Endothelial cell of umbilical vein (primary cell): Measurements from ENCODE around the gene PPP5C. TPM values are rescaled to one million over a fixed set of nuclear protein-coding genes. Genes with fewer than 3 reads are reported as not detected.

Source experiments
- BruUV-seq: library from RNA; stranded (reverse); fragments of 400-500 nt; replicated peaks from 2 replicates; lab custom pipeline; 2021; lab: Mats Ljungman, UMichigan
- CTCF ChIA-PET: fragments of 300-600, 350-600 bp; sonication (Branson Sonifier 250); formaldehyde crosslinking; loops from one replicate; lab custom pipeline; 2021; ENCODE audit warnings: antibody characterized with exemption, inconsistent platforms; lab: Charles Lee
- POLR2A ChIA-PET: fragments of 300-600, 350-600 bp; sonication (Branson Sonifier 250); formaldehyde crosslinking; loops from one replicate; lab custom pipeline; 2021; ENCODE audit warnings: antibody characterized with exemption, inconsistent platforms; lab: Charles Lee
- DNase-seq: peaks from one replicate; pipeline ENCODE4 v3.0.0-alpha.2; 2011; ENCODE audit warnings: low read depth, low spot score
- FAIRE-seq: peaks from 2 replicates; lab custom pipeline; 2011; peaks lifted over from hg19 to GRCh38; lab: Jason Lieb, UNC
- H2AFZ ChIP-seq: 2 replicates; pipeline ENCODE4 v1.6.0; 2012; ENCODE audit warnings: low read depth, low read length, control low read depth, inconsistent platforms
- H3K27ac ChIP-seq: 2 replicates; pipeline ENCODE4 v1.5.1; 2011; ENCODE audit warnings: low read depth, mild to moderate bottlenecking, control low read depth, low read length, moderate library complexity; ENCODE audit not compliant: insufficient read depth
- H3K27me3 ChIP-seq, 2 experiments: 2 replicates each; pipeline versions ENCODE4 v1.6.0 to v1.6.1; 2011; ENCODE audit warnings: low read length in 2 of 2, mixed read lengths in 1 of 2; ENCODE audit not compliant: control insufficient read depth in 2 of 2, insufficient read depth in 2 of 2
- H3K36me3 ChIP-seq, 2 experiments: 2 replicates in 1 of 2; 3 replicates in 1 of 2; pipeline ENCODE4 v1.5.1; 2011; ENCODE audit warnings: low read length in 2 of 2, mild to moderate bottlenecking in 1 of 2, moderate library complexity in 1 of 2; ENCODE audit not compliant: control insufficient read depth in 2 of 2, insufficient read depth in 2 of 2; ENCODE audit errors: extremely low read depth in 1 of 2
- H3K4me1 ChIP-seq: 3 replicates; pipeline ENCODE4 v1.5.1; 2011; ENCODE audit warnings: mild to moderate bottlenecking, low read length; ENCODE audit not compliant: control insufficient read depth, insufficient read depth; ENCODE audit errors: extremely low read depth
- H3K4me2 ChIP-seq: 2 replicates; pipeline ENCODE4 v1.6.1; 2011; ENCODE audit warnings: low read length, control low read depth, mixed read lengths; ENCODE audit not compliant: insufficient read depth
- H3K4me3 ChIP-seq, 3 experiments: fragments of 200-600 bp in 1 of 3; sonication (generic), shearing (Covaris generic) in 1 of 3; replicated peaks in 1 of 3; 2 replicates each; pipeline ENCODE4 v1.5.1; 2011 to 2016; ENCODE audit warnings: control low read depth in 3 of 3, low read length in 3 of 3, mild to moderate bottlenecking in 2 of 3, inconsistent platforms in 1 of 3, low read depth in 1 of 3, moderate library complexity in 1 of 3; ENCODE audit not compliant: insufficient read depth in 1 of 3
- H3K79me2 ChIP-seq: 2 replicates; pipeline ENCODE4 v1.6.0; 2012; ENCODE audit warnings: low read length, inconsistent platforms; ENCODE audit not compliant: control insufficient read depth, insufficient read depth
- H3K9ac ChIP-seq: replicated peaks from 2 replicates; pipeline ENCODE3; 2011; ENCODE audit warnings: low read length, control low read depth; ENCODE audit not compliant: insufficient read depth; ENCODE audit errors: extremely low read depth
- H3K9me1 ChIP-seq: replicated peaks from 3 replicates; pipeline ENCODE4 v1.6.0; 2011; ENCODE audit warnings: mild to moderate bottlenecking, low read length; ENCODE audit not compliant: control insufficient read depth, insufficient read depth; ENCODE audit errors: extremely low read depth
- H3K9me3 ChIP-seq: replicated peaks from 2 replicates; pipeline ENCODE4 v1.5.1; 2012; ENCODE audit warnings: low read length, inconsistent platforms; ENCODE audit not compliant: control insufficient read depth, insufficient read depth
- H4K20me1 ChIP-seq: replicated peaks from 2 replicates; pipeline ENCODE3; 2011; ENCODE audit warnings: mild to moderate bottlenecking, low read length; ENCODE audit not compliant: control insufficient read depth, insufficient read depth; ENCODE audit errors: extremely low read depth
- EZH2 ChIP-seq: IDR thresholded peaks from 2 replicates; pipeline ENCODE4 v1.6.1; 2012; ENCODE audit warnings: borderline replicate concordance, low read depth, mild to moderate bottlenecking, moderate library complexity, low read length, inconsistent platforms; ENCODE audit not compliant: severe bottlenecking
- GATA2 ChIP-seq: IDR thresholded peaks from 2 replicates; pipeline ENCODE4 v1.7.0; 2011; ENCODE audit warnings: low read depth, mild to moderate bottlenecking, moderate library complexity, mixed read lengths, low read length; ENCODE audit not compliant: insufficient read length, insufficient read depth
- JUN ChIP-seq: IDR thresholded peaks from 2 replicates; pipeline ENCODE4 v1.6.1; 2011; ENCODE audit warnings: borderline replicate concordance, low read depth; ENCODE audit not compliant: insufficient read length, insufficient read depth
- MYC ChIP-seq: IDR thresholded peaks from one replicate; pipeline ENCODE4 v1.6.1; 2011; ENCODE audit warnings: mild to moderate bottlenecking, low read depth, low read length
- POLR2A ChIP-seq: IDR thresholded peaks from 2 replicates; pipeline ENCODE4 v1.6.1; 2012; ENCODE audit warnings: low read depth, mild to moderate bottlenecking, control low read depth, low read length
- dilution Hi-C: fragments of 300-500 bp; cut with MboI; formaldehyde crosslinking; loops from one replicate; pipeline ENCODE4 v1.15.0; 2019; ENCODE audit warnings: low sequenced_read_pairs; ENCODE audit not compliant: extremely low pct_ligation_motif_present
- intact Hi-C: fragments of 100-400 bp; cut with micrococcal nuclease; formaldehyde crosslinking; loops from one replicate; pipeline ENCODE4 v1.10.0; 2022
- polyA plus RNA-seq, 4 experiments: library from polyadenylated mRNA; depleted of rRNA in 3 of 4; stranded (reverse) in 3 of 4; unstranded in 1 of 4; fragments of >200 nt; gene quantifications; 2 replicates each; pipeline versions ENCODE4 v1.2.1 to v1.2.3, GENCODE V29; 2011 to 2012; ENCODE audit warnings: missing spikeins in 1 of 4
- total RNA-seq: library from RNA; stranded (reverse); gene quantifications from 2 replicates; pipeline ENCODE4 v1.2.3, GENCODE V29; 2021

PPP5C gene
- total and polyA plus RNA-seq, 2 donors (not counting 3 experiments of a cell fraction or from before 2014, with no cell fraction given): 114 to 172 TPM

- POLR2A ChIA-PET: no interaction called here
- no peaks in the 10 kb centered on the region for H4K20me1 ChIP-seq
- FAIRE-seq: peak; percentile 78
Measured at GRCh38 chr19:46428239-46429135, 81.6 kb downstream of the PPP5C start, which contains the start of gene PNMA8C. Gene PNMA8C, minus strand, starts transcription at chr19:46428936. Its CDS starts 577 bp downstream, at chr19:46428359.

GRCh38 chr19:46429999-46430398 lies 83.1 kb downstream of the PPP5C start:
- intact Hi-C loops: no loop called here
- Histone ChIP-seq H3K9me3 (no peaks in the 10 kb centered on the region), H3K9ac (no peak overlapping the region), H2AFZ (no peak overlapping the region), H3K4me2 (no peak overlapping the region), H3K79me2 (no peaks in the 10 kb centered on the region), H3K9me1 (no peaks in the 10 kb centered on the region), H3K27ac (no peak overlapping the region), H3K4me3 (no peak overlapping the region), H3K4me1 (peaks cover 6% of the 10 kb centered on the region), H3K36me3 (no peaks in the 10 kb centered on the region), H3K27me3 (peaks cover 22 to 28% of the 10 kb centered on the region in 2 experiments), H4K20me1 (no peaks in the 10 kb centered on the region)
- ChIA-PET POLR2A (no interaction called here), CTCF (no interaction called here)
- dilution Hi-C loops: no loop called here
- no peak for FAIRE-seq
- no peak for DNase-seq
- TF ChIP-seq POLR2A (no peak), GATA2 (no peak)
- no TSS peak for BruUV-seq

More at GRCh38 chr19:46428239-46429135, 81.6 kb downstream of the PPP5C start, which contains the start of gene PNMA8C:
- CTCF ChIA-PET: no interaction called here
- no peaks in the 10 kb centered on the region for H3K36me3 ChIP-seq
- H3K9me1 ChIP-seq: no peaks in the 10 kb centered on the region
- BruUV-seq: no TSS peak
- no peak within 1 kb of the TSS for H3K4me3 ChIP-seq
- DNase-seq: peak; percentile 38
- intact Hi-C loops (no loop called here), dilution Hi-C loops (no loop called here)
- no peak within 1 kb of the TSS for H3K9ac ChIP-seq
- H3K79me2 ChIP-seq: no peaks in the 10 kb centered on the region
- peak within 1 kb of the TSS; percentile 18 for H3K4me2 ChIP-seq
- H3K27me3 ChIP-seq: peaks cover 22 to 34% of the 10 kb centered on the region in 2 experiments
- H3K27ac ChIP-seq: no peak within 1 kb of the TSS
- no peaks in the 10 kb centered on the region for H3K9me3 ChIP-seq
- peaks cover 6% of the 10 kb centered on the region for H3K4me1 ChIP-seq
- H2AFZ ChIP-seq: peak within 1 kb of the TSS; percentile 69
- no peak for TF ChIP-seq EZH2
- TF ChIP-seq JUN: peak; percentile 13
- no peak for TF ChIP-seq MYC
